Gastrocnemius medialis (tissue), 4 donors: Measurements from ENCODE around the gene DCBLD2.

Experiments
- CTCF ChIP-seq, 5 experiments: fragments of 450-650 bp in 3 of 5; fragments of 200-600 bp in 2 of 5; sonication (generic) in 2 of 5; IDR thresholded peaks in 4 of 5; conservative IDR thresholded peaks in 1 of 5; 1 replicate in 4 of 5; 2 replicates in 1 of 5; pipeline ENCODE4 v1.5.1; 2016 to 2019; ENCODE audit warnings: antibody characterized with exemption in 5 of 5, mild to moderate bottlenecking in 3 of 5, moderate library complexity in 3 of 5
- POLR2A ChIP-seq, 2 donors: fragments of 450-650 bp; IDR thresholded peaks; one replicate each; pipeline ENCODE4 v1.6.1; 2017; ENCODE audit warnings: antibody characterized with exemption in 2 of 2, mild to moderate bottlenecking in 2 of 2, moderate library complexity in 2 of 2

- TF ChIP-seq CTCF (IDR thresholded peaks at IDR 0.05 in 4 of 5, conservative IDR thresholded peaks at IDR 0.05 in 1 of 5): no peak
- no peak for TF ChIP-seq POLR2A (IDR thresholded peaks at IDR 0.05)
Observed at GRCh38 chr3:98806521-98806920, 95.0 kb downstream of the DCBLD2 start.
